ENCODE data around the gene PSMA6. TPM values are rescaled to one million over a fixed set of nuclear protein-coding genes. Genes with fewer than 3 reads are reported as not detected.
A peak's percentile ranks its signal among the peaks of the same experiment; 100 is the strongest.

The PSMA6 gene
- total and polyA plus RNA-seq, 2 of the 13 experiments (the other 11 are each of a cell fraction or from before 2014, with no cell fraction given), result 525 to 1,109 TPM

GRCh38 chr14:35336494-35337268, 44.5 kb downstream of the PSMA6 start (continued):
- TF ChIP-seq ZNF570 (CRISPR knock-in tag; IDR thresholded peaks at IDR 0.05; ENCODE audit: borderline replicate concordance) (peak; percentile 77; the same call in 1 of the 2 replicates), ATAD3A (CRISPR knock-in tag; IDR thresholded peaks at IDR 0.05) (no peak; the same call in 1 of the 2 replicates), ZNF18 (CRISPR knock-in tag; IDR thresholded peaks at IDR 0.05; ENCODE audit: insufficient replicate concordance) (no peak), KDM5A (IDR thresholded peaks at IDR 0.05; ENCODE audit: borderline replicate concordance, low read length) (peak; percentile 63; the same call in 1 of the 2 replicates), KLF15 (CRISPR knock-in tag; IDR thresholded peaks at IDR 0.05; ENCODE audit: borderline replicate concordance) (peak; percentile 32; the same call in 1 of the 2 replicates), ZFP37 (CRISPR knock-in tag; IDR thresholded peaks at IDR 0.05; ENCODE audit: borderline replicate concordance) (peak; percentile 97), ZNF598 (CRISPR knock-in tag; IDR thresholded peaks at IDR 0.05; ENCODE audit: borderline replicate concordance) (peak; percentile 98), MIXL1 (CRISPR knock-in tag; IDR thresholded peaks at IDR 0.05) (peak; percentile 99), BORCS8-MEF2B (CRISPR knock-in tag; IDR thresholded peaks at IDR 0.05) (peak; percentile 99), ZNF576 (CRISPR knock-in tag; IDR thresholded peaks at IDR 0.05) (no peak; the same call in 1 of the 2 replicates), REL (CRISPR knock-in tag; conservative IDR thresholded peaks at IDR 0.05) (no peak), ZNF235 (CRISPR knock-in tag; IDR thresholded peaks at IDR 0.05; ENCODE audit: borderline replicate concordance) (peak; percentile 96; the same call in 1 of the 2 replicates), ZFP82 (CRISPR knock-in tag; IDR thresholded peaks at IDR 0.05; ENCODE audit: borderline replicate concordance) (no peak), ZNF343 (CRISPR knock-in tag; IDR thresholded peaks at IDR 0.05) (peak; percentile 95), TBL1XR1 (IDR thresholded peaks at IDR 0.05; ENCODE audit: borderline replicate concordance, low read length, partially characterized antibody) (peak; percentile 100), ZNF234 (CRISPR knock-in tag; conservative IDR thresholded peaks at IDR 0.05) (no peak), MLXIP (CRISPR knock-in tag; IDR thresholded peaks at IDR 0.05; ENCODE audit: borderline replicate concordance) (no peak), RCOR2 (CRISPR knock-in tag; IDR thresholded peaks at IDR 0.05) (peak; percentile 98), ZNF44 (CRISPR knock-in tag; IDR thresholded peaks at IDR 0.05) (no peak; the same call in 1 of the 2 replicates), ZNF253 (CRISPR knock-in tag; IDR thresholded peaks at IDR 0.05; ENCODE audit: borderline replicate concordance) (no peak), ARNTL (CRISPR knock-in tag; IDR thresholded peaks at IDR 0.05) (peak; percentile 96), HDAC6 (IDR thresholded peaks at IDR 0.05; ENCODE audit: low read depth, low read length) (no peak), ZNF616 (CRISPR knock-in tag; IDR thresholded peaks at IDR 0.05; ENCODE audit: low read depth) (peak; percentile 94), PRPF4 (IDR thresholded peaks at IDR 0.05; ENCODE audit: low read depth, low read length, poor library complexity, severe bottlenecking) (no peak), GATA4 (IDR thresholded peaks at IDR 0.05; ENCODE audit: borderline replicate concordance, low read depth) (peak; percentile 85; the same call in 1 of the 2 replicates), ZNF251 (CRISPR knock-in tag; IDR thresholded peaks at IDR 0.05) (0 out of 2 replicates have a peak, but pooled peaks have one; percentile 31)
